Psoas muscle (tissue), 8 donors: ENCODE measurements around the gene CHRND. TPM values are rescaled to one million over a fixed set of nuclear protein-coding genes. Genes with fewer than 3 reads are reported as not detected.

ENCODE experiments used
- ATAC-seq, 4 donors: fragments of 200-7000 bp; cut with Tn5 transposase; one replicate each; pipeline ENCODE4 v1.9.1; 2020; ENCODE audit warnings: moderate library complexity in 3 of 4, mild to moderate bottlenecking in 2 of 4
- DNase-seq, 2 donors: peaks; one replicate each; pipeline ENCODE4 v3.0.0-alpha.2; 2020
- H3K27ac ChIP-seq: fragments of 200-600 bp; one replicate; pipeline ENCODE4 v1.8.0; 2022
- H3K27me3 ChIP-seq, 3 donors: fragments of 200-600 bp in 1 of 3; one replicate each; pipeline versions ENCODE4 v1.6.1 to v1.8.0; 2013 to 2022; ENCODE audit warnings: low read length in 2 of 3, mild to moderate bottlenecking in 2 of 3, moderate library complexity in 1 of 3; ENCODE audit not compliant: insufficient read depth in 3 of 3
- H3K36me3 ChIP-seq, 2 donors: fragments of 200-600 bp in 1 of 2; one replicate each; pipeline versions ENCODE4 v1.6.1 to v1.8.0; 2013 to 2022; ENCODE audit warnings: low read depth in 1 of 2, mild to moderate bottlenecking in 1 of 2, moderate library complexity in 1 of 2; ENCODE audit not compliant: insufficient read depth in 1 of 2
- H3K4me1 ChIP-seq: fragments of 200-600 bp; one replicate; pipeline ENCODE4 v1.8.0; 2022
- H3K4me3 ChIP-seq: fragments of 200-600 bp; one replicate; pipeline ENCODE4 v1.8.0; 2022; ENCODE audit warnings: mild to moderate bottlenecking
- H3K9me3 ChIP-seq: fragments of 200-600 bp; one replicate; pipeline ENCODE4 v1.8.0; 2022
- CTCF ChIP-seq: fragments of 200-600 bp; IDR thresholded peaks from one replicate; pipeline ENCODE4 v1.8.0; 2022; ENCODE audit warnings: antibody characterized with exemption
- WGBS, 3 donors: extraction: QIAGEN DNeasy Blood & Tissue Kit; methylation state at CpG; one replicate each; pipeline versions ENCODE4 v1.1.6 to v1.1.7; 2013; 5-methylcytosine and 5-hydroxymethylcytosine counted together
- intact Hi-C, 2 donors: fragments of 100-400 bp; cut with DNase I; formaldehyde crosslinking; loops; one replicate each; pipeline versions ENCODE4 v1.11.0 to v1.14.2; 2022
- polyA plus RNA-seq, 3 donors: library from polyadenylated mRNA; stranded (reverse); fragments of 200-250 nt; gene quantifications; one replicate each; pipeline ENCODE4 v1.2.3, GENCODE V29; 2013
- total RNA-seq, 4 donors: library from RNA; stranded (reverse); fragmentation: NEBNext Ultra II Directional in 2 of 4; extraction: Animal tissue kit (Norgen Biotek cat#: 25700) in 2 of 4; gene quantifications; one replicate each; pipeline versions ENCODE4 v1.2.1 to v1.2.4, GENCODE V29; 2021 to 2023
- donor health status: healthy with polysubstance abuse.
- donor health status: DM: no; HTN: no; CAD: no; lungs with moderate emphysema.
- donor health status: Bipolar disorder and iron deficiency.
- donor health status: healthy.
- donor health status: DM: yes; HTN: yes; CAD: no.
- donor health status: DM: no; HTN: no; CAD: no.
- donor health status: DM: no; HTN: no; CAD: no.
- donor health status: DM: yes; HTN: yes; CAD: no.

Gene CHRND
- total and polyA plus RNA-seq, 7 donors: 6.5 to 300 (median 58.8) TPM

- Histone ChIP-seq H3K27ac (peak overlapping the region; percentile 92), H3K27me3 (no peaks in the 10 kb centered on the region), H3K4me3 (peak overlapping the region; percentile 67), H3K9me3 (no peaks in the 10 kb centered on the region), H3K36me3 (peaks cover 5 to 42% of the 10 kb centered on the region in 2 donors), H3K4me1 (peaks cover 59% of the 10 kb centered on the region)
- no peak for ATAC-seq
- intact Hi-C loops: no loop called here
- no peak for TF ChIP-seq CTCF
- DNase-seq: no peak
Measured at GRCh38 chr2:232573042-232573441, 47.1 kb downstream of the CHRND start.

GRCh38 chr2:232573771-232574435 lies 47.9 kb downstream of the CHRND start:
- Histone ChIP-seq H3K4me3 (peak overlapping the region; percentile 67), H3K27ac (peak overlapping the region; percentile 92), H3K4me1 (peaks cover 52% of the 10 kb centered on the region), H3K27me3 (no peaks in the 10 kb centered on the region), H3K9me3 (no peaks in the 10 kb centered on the region), H3K36me3 (peaks cover 4 to 34% of the 10 kb centered on the region in 2 donors)
- no peak for TF ChIP-seq CTCF
- intact Hi-C loops: loop anchor here in 1 of 2 donors (2.0 kb wide), 1 partner anchor 23 kb away; the partner anchor contains the start of genes EIF4E2 and TIGD1
- 66 to 96% (median 73%) methylated on average over 8 of the region's 8 CpGs for WGBS, 3 donors
- DNase-seq (no peak), ATAC-seq (peak; percentile 3 to 57 (median 12))

- H3K27me3 ChIP-seq: no peaks in the 10 kb centered on the region
- peak; percentile 46 to 88 for DNase-seq
- peaks cover 44% of the 10 kb centered on the region for H3K4me1 ChIP-seq
- peak; percentile 83 to 87 (median 84) for ATAC-seq
- 29 to 49% (median 33%) methylated on average over 5 of the region's 5 CpGs for WGBS, 3 donors
- no peaks in the 10 kb centered on the region for H3K9me3 ChIP-seq
- H3K4me3 ChIP-seq: peak overlapping the region; percentile 67
- H3K36me3 ChIP-seq: peaks cover under 1 to 25% of the 10 kb centered on the region in 2 donors
- intact Hi-C loops: loop anchor here in 1 of 2 donors (2.0 kb wide), 1 partner anchor 24 kb away; the partner anchor contains the start of genes EIF4E2 and TIGD1
- H3K27ac ChIP-seq: peak overlapping the region; percentile 92
- no peak for TF ChIP-seq CTCF
Measured at GRCh38 chr2:232574674-232575403, 48.9 kb downstream of the CHRND start.

- no peak for TF ChIP-seq CTCF
- peak overlapping the region; percentile 92 for H3K27ac ChIP-seq
- peaks cover 39% of the 10 kb centered on the region for H3K4me1 ChIP-seq
- no peak for DNase-seq
- H3K36me3 ChIP-seq: peaks cover 0 to 23% of the 10 kb centered on the region in 2 donors
- no peaks in the 10 kb centered on the region for H3K9me3 ChIP-seq
- intact Hi-C loops: loop anchor here in 1 of 2 donors (2.0 kb wide), 1 partner anchor 25 kb away; the partner anchor contains the start of genes EIF4E2 and TIGD1
- WGBS, 3 donors: 74 to 100% (median 88%) methylated on average over 1 of the region's 1 CpG
- H3K4me3 ChIP-seq: peak overlapping the region; percentile 67
- no peaks in the 10 kb centered on the region for H3K27me3 ChIP-seq
- ATAC-seq: no peak
Measured at GRCh38 chr2:232575404-232575746, 49.4 kb downstream of the CHRND start.
